CD4-positive, alpha-beta T cell treated with Interleukin-6 at 100 ng/mL for 8 hours (primary cell): ENCODE measurements around the gene HSPA9.
"Not testable (repeated sequence)": the region's sequence is repeated elsewhere in the genome, so short reads cannot be mapped to it uniquely, and the experiment has no call there.

Experiments
- DNase-seq: peaks from one replicate; pipeline ENCODE4 v3.0.0-alpha.2; 2020; ENCODE audit warnings: mixed read lengths, low spot score

Gene HSPA9

GRCh38 chr5:138529812-138530211 is 45.4 kb downstream of the HSPA9 start:
- DNase-seq = no peak

DNA sequence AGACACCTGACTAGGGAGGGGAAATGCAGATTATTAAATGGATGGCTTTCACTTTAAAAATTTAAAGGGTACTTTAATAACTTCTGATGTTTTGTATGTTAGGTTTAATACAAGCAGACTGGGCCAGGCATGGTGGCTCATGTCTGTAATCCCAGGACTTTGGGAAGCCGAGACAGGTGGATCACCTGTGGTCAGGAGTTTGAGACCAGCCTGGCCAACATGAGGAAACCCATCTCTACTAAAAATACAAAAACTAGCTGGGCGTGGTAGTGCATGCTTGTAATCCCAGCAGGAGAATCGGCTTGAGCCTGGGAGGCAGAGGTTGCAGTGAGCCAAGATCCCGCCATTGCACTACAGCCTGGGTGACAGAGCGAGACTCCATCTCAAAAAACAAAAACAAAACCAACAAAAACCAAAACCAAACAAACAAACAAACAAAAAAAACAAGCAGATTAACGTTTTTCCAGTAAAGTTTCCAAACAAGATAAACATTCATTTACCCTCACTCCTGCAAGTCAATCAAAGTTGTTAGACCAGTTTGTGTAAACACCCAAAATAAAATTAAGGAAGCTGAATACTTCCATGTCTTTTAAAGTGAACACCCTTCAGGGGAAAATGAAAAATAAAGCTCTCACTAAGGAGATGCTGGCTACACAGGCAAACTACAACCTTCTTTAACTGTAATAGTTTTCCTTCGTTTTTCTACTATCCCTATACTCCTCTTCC is 46.3 kb downstream of the HSPA9 start:
- DNase-seq = no peak

DNA sequence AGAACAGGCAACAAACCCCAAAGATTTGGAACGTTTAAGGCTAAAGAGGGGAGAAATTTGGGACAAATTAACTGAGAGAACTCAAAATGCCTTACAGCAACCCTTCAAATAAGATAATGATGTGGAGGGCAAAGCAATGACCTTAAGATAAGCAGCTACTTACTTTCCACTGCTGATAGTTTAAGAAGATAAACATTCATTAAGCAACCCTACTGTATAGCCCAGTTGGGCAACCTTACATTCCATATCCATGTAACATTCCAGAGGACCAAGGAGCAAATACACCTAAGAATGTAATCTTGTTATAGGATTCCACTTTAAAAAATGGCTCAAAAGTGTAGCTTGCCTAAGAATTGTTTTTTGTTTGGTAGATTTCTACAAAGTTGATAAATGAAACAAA is 47.0 kb downstream of the HSPA9 start:
- no peak for DNase-seq

GRCh38 chr5:138527170-138527569 is 48.0 kb downstream of the HSPA9 start:
- DNase-seq = no peak

- no peak for DNase-seq
Observed at GRCh38 chr5:138523406-138523805, 51.8 kb downstream of the HSPA9 start.

DNA sequence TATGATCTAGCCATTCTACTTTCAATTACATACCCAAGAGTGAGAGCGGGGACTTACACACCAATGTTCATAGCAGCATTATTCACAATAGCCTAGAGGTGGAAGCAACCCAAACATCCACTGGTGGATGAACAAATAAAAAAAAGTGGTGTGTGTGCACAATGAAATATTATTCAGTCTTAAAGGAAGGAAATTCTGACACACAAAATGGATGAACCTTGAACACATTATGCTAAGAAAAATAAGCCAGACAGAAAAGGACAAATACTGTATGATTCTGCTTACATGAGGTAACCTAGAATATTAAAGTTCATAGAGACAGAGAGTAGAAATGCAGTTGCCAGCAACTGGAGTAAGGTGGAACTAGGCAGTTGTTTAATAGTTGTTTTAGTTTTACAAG is 54.2 kb downstream of the HSPA9 start:
- DNase-seq = no peak

DNA sequence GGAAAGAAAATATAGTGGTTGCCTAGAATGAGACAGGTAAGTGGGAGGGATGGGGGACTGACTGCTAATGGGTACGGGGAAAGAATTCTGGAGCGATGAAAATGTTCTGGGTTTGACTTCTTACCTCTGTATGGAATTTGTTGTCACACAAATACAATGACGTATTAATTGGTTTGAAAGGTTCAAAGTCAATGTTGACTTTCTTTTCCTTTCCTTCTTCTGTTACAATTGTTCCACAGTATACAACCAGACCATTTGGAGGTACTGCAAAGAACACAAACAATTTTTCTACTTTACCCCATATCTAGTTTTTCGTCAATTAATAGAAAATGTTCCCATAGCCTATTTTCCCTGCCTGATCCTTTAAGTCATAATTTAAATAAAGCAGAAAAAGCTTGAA is 57.8 kb downstream of the HSPA9 start:
- DNase-seq = no peak

- DNase-seq = no peak
Observed at GRCh38 chr5:138515556-138516245, 59.5 kb downstream of the HSPA9 start.

GRCh38 chr5:138514021-138514420 is 61.2 kb downstream of the HSPA9 start:
- DNase-seq = no peak

DNA sequence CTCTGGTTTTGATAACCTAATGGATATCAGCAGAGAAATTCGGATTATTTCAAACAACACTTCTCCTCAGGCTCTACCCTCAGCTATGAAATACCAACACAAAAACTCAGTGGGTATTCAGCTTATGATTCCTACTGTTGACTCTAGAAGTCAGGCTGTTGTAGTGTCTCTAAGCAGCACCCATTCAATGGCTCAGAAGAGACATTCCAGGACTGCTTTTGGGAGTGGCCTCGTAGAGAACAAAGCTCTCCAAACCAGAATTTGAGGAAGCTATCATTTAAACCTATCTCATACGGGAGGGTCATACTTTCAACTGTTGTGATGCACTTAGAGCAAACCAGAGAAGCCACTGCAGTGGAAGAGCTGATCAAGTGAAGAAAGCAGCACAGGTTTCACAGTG is 66.2 kb downstream of the HSPA9 start:
- DNase-seq = no peak

DNA sequence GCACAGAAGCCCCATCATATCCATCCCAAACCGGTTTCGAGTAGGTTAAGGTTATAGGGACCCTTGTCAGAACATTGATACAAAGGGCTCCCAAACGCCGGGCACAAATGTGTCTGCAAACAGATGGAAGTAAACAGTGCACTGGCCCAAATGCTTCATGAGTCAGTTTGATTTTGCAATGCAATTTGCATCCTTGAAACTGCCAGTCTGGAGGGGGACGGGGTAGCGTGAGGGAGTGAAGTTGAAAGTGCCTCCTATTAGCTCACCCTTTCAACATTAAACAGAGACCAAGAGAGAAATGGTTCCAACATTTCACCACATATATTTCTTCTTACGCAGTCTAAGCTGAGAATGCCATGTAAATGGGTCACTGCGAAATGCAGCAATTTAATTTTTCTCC is 67.7 kb downstream of the HSPA9 start:
- not testable (repeated sequence) for DNase-seq

GRCh38 chr5:138506370-138507306 is 68.6 kb downstream of the HSPA9 start:
- no peak for DNase-seq

GRCh38 chr5:138504799-138505198 is 70.4 kb downstream of the HSPA9 start:
- DNase-seq = no peak
